Sigmoid colon (tissue), 4 donors: ENCODE results near the gene MTPN.

Source experiments
- CTCF ChIP-seq, 4 experiments: fragments of 450-650 bp in 3 of 4; fragments of 200-600 bp in 1 of 4; IDR thresholded peaks; one replicate each; pipeline ENCODE4 v1.5.1; 2016 to 2019; ENCODE audit warnings: antibody characterized with exemption in 4 of 4, mild to moderate bottlenecking in 3 of 4, moderate library complexity in 2 of 4
- POLR2A ChIP-seq, 2 donors: fragments of 450-650 bp; IDR thresholded peaks; one replicate each; pipeline ENCODE4 v1.6.1; 2016; ENCODE audit warnings: antibody characterized with exemption in 2 of 2, mild to moderate bottlenecking in 2 of 2, moderate library complexity in 2 of 2
- POLR2AphosphoS5 ChIP-seq, 4 donors: sonication (generic); formaldehyde crosslinking; IDR thresholded peaks; one replicate each; pipeline ENCODE4 v1.6.1; 2017; ENCODE audit warnings: antibody characterized with exemption in 4 of 4

DNA sequence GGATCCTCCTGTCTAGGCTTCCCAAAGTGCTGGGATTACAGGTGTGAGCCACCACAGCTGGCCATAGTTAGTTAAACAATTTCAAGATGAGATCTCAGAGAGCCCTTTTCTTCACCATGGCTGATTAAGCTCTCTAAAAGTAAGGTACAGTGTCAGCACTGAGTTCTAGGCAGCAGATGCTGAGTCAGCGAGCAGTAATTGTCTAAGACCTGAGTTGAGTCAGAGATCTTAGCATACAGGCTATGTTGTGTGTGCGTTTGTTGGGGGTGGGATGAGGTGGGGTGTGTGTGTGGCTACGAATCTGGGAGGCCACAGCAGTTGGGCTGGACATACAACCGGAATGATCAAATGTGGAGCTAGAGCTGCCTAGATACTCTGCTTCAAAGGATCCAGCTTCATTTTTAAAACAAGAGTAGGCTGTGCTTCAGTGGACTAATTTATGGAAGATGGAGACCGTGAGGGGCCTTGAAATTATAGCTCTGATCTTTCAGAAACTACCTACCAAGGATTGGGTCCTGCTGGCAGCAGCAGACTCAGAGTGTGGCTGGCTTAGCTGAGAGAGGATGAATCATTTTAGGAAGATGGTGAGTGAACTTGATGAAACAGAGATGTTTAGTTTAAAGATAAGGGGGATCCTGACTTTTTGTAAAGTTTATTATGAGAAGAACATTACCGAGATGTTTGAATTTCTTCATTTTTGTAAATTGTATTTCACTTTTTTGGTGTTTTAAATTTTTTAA lies 17.5 kb upstream of the MTPN start:
- no peak for TF ChIP-seq POLR2A (IDR thresholded peaks at IDR 0.05)
- no peak for TF ChIP-seq CTCF (IDR thresholded peaks at IDR 0.05)
- no peak for TF ChIP-seq POLR2AphosphoS5 (IDR thresholded peaks at IDR 0.05)
